HL-60 (cell line): ENCODE data around the gene VPS35L.

Experiments
- POLR2AphosphoS5 ChIP-seq: IDR thresholded peaks from 2 replicates; pipeline ENCODE4 v1.6.1; 2012; ENCODE audit warnings: low read depth
- TF ChIP-seq, protein P1 (sequence below): IDR thresholded peaks from one replicate; pipeline ENCODE4 v1.5.1; 2011; ENCODE audit warnings: low read length, control low read depth, inconsistent platforms; ENCODE audit not compliant: insufficient read depth
- TF ChIP-seq, protein P2 (sequence below): IDR thresholded peaks from 2 replicates; pipeline ENCODE4 v1.6.1; 2012; ENCODE audit warnings: low read depth; ENCODE audit not compliant: insufficient replicate concordance

DNA sequence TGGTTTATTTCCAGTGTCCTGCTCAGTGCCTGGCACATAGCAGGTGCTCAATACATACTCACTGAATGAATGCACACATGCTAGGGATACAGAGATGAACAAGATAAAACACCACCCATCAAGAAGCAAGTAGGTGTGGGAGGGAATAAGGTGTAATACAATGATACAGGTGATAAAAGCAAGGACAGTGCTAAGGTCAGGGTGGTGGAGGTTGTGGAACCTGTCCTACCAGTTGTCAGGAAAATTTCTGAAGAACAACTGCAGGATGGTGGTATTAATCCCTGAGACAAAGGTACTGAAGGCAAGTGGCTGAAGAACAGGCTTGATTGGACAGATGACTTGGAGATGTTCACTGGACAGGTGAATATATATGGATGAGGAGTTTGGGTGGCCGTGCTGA, 160.7 kb downstream of the VPS35L start:
- TF ChIP-seq, protein P1, sequence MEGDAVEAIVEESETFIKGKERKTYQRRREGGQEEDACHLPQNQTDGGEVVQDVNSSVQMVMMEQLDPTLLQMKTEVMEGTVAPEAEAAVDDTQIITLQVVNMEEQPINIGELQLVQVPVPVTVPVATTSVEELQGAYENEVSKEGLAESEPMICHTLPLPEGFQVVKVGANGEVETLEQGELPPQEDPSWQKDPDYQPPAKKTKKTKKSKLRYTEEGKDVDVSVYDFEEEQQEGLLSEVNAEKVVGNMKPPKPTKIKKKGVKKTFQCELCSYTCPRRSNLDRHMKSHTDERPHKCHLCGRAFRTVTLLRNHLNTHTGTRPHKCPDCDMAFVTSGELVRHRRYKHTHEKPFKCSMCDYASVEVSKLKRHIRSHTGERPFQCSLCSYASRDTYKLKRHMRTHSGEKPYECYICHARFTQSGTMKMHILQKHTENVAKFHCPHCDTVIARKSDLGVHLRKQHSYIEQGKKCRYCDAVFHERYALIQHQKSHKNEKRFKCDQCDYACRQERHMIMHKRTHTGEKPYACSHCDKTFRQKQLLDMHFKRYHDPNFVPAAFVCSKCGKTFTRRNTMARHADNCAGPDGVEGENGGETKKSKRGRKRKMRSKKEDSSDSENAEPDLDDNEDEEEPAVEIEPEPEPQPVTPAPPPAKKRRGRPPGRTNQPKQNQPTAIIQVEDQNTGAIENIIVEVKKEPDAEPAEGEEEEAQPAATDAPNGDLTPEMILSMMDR, result no peak
- no peak for TF ChIP-seq POLR2AphosphoS5
- TF ChIP-seq, protein P2, sequence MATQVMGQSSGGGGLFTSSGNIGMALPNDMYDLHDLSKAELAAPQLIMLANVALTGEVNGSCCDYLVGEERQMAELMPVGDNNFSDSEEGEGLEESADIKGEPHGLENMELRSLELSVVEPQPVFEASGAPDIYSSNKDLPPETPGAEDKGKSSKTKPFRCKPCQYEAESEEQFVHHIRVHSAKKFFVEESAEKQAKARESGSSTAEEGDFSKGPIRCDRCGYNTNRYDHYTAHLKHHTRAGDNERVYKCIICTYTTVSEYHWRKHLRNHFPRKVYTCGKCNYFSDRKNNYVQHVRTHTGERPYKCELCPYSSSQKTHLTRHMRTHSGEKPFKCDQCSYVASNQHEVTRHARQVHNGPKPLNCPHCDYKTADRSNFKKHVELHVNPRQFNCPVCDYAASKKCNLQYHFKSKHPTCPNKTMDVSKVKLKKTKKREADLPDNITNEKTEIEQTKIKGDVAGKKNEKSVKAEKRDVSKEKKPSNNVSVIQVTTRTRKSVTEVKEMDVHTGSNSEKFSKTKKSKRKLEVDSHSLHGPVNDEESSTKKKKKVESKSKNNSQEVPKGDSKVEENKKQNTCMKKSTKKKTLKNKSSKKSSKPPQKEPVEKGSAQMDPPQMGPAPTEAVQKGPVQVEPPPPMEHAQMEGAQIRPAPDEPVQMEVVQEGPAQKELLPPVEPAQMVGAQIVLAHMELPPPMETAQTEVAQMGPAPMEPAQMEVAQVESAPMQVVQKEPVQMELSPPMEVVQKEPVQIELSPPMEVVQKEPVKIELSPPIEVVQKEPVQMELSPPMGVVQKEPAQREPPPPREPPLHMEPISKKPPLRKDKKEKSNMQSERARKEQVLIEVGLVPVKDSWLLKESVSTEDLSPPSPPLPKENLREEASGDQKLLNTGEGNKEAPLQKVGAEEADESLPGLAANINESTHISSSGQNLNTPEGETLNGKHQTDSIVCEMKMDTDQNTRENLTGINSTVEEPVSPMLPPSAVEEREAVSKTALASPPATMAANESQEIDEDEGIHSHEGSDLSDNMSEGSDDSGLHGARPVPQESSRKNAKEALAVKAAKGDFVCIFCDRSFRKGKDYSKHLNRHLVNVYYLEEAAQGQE, result no peak
